HG02870 (cell line): ENCODE results near the gene WFDC8.

ENCODE experiments used
- ATAC-seq: cut with Tn5 transposase; IDR thresholded peaks from one replicate; pipeline ENCODE4 v1.9.1; 2021; ENCODE audit warnings: mild to moderate bottlenecking, moderate library complexity; ENCODE audit not compliant: unreplicated experiment

Gene WFDC8

GRCh38 chr20:45550765-45551164 is 28.3 kb downstream of the WFDC8 start:
- ATAC-seq = no peak

- no peak for ATAC-seq
These were observed 30.7 kb downstream of the WFDC8 start for GRCh38 chr20:45548410-45548809.

GRCh38 chr20:45547206-45547770 is 31.8 kb downstream of the WFDC8 start, which contains the start of gene EPPIN:
Gene EPPIN, minus strand, starts transcription at chr20:45547401. Its CDS starts 44 bp downstream, at chr20:45547357.
- no peak for ATAC-seq

- ATAC-seq = no peak
These were observed 33.2 kb downstream of the WFDC8 start for GRCh38 chr20:45545754-45546453.

- no peak for ATAC-seq
These were observed 33.7 kb downstream of the WFDC8 start for GRCh38 chr20:45545351-45545750.

DNA sequence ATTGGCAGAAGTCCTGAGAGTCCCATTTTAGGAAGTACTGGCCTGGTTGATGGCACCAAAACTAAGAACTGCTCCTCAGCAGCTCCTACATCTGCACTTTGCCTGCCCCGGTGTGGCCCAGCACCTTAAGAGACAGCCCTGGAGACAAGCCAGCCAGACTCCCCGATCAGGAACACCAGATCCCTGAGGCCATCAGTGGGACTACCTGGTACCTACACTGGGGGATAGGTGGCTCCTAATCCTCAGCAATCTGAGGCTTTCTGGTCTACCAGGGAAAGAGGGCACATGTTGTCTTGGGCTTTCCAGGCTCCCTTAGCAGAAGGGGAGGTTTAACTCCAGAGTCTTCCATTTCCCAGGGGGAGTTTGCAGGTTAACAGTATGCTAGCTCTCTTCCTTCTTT is 39.7 kb downstream of the WFDC8 start, which contains the start of gene WFDC6:
WFDC6 (minus strand) TSS at position 101 of the 400 bp plus-strand sequence; CDS start at position 26, 75 bp downstream.
- no peak for ATAC-seq

- no peak for ATAC-seq
These were observed 40.8 kb downstream of the WFDC8 start for GRCh38 chr20:45538209-45538799.

GRCh38 chr20:45527294-45527693 is 51.8 kb downstream of the WFDC8 start:
- ATAC-seq = no peak

DNA sequence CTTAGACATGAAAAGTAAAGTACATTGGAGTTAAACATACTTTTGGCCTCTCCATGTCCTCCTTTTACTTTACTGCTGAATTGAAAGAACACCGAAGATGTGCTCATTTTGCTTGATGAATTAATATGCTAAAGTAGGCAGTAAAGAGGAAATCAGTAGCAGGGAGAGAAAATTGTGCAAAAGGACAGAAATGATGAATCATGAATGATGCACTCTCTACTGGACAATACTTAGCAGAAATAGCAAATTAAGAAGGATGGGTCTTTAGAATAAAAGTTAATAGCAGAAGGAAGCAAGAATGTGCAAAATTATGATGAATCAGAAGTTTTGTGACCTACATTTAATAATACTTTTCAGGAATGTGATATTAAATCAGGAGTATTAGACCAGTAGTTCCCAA is 55.3 kb downstream of the WFDC8 start:
- ATAC-seq = no peak

DNA sequence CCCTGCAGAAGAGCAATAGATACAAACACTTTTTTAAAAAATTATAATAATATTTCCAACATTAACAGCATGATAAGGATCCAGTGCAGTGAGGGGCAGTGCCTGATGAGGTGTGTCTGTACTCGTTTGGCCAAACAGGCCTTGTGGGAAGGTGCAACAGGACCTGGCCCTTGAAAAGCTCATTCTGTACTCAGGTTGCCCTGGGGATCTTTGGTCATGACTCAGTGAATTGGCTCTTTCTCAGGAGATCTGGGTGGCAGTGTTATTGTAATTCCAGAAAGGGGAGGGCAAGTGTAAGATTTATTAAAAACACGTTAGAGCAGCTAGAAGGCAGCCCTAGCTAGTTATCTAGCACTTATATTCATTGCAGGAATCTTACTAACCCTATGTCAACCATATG is 60.8 kb downstream of the WFDC8 start:
- no peak for ATAC-seq

DNA sequence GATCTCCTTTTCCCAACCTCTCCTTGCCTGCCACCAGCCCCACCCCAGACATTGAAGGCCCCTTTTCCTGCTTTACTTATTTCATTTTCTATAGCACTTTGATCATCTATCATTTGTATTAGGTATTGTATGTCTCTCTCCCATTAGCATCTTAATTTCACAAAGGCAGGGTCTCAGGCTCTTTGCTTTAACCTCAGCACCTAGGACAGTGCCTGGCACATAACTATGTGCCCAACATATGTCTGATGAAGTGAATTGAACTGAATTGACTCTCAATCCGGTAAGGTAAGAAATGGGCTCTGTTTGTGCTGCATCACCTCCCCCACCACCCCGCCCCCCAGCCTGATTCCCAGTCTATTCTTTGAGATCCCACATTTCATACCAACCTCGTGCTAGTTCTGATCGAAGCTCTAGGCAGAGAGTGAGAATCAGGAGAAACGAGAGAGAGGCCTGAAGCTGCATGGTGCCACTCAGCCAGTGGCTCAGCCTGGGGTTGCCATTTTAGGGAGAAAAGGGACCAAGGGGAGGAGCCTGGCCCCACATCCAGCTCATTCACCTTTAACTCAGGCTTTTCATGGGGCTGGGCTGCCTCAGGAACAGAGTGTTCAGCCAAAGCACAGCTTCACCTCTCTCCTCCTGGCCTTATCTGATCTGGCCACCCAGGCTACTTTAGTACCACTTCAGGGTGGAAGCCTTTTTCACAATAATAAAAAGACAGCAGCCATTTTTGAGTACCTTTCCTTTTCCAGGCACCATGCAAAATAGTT is 63.8 kb downstream of the WFDC8 start, which contains the start of gene SPINT3:
SPINT3 (minus strand) TSS at position 476 of the 767 bp plus-strand sequence; CDS start at position 462, 14 bp downstream.
- ATAC-seq = no peak

- ATAC-seq = no peak
These were observed 68.7 kb downstream of the WFDC8 start for GRCh38 chr20:45510242-45510862.

DNA sequence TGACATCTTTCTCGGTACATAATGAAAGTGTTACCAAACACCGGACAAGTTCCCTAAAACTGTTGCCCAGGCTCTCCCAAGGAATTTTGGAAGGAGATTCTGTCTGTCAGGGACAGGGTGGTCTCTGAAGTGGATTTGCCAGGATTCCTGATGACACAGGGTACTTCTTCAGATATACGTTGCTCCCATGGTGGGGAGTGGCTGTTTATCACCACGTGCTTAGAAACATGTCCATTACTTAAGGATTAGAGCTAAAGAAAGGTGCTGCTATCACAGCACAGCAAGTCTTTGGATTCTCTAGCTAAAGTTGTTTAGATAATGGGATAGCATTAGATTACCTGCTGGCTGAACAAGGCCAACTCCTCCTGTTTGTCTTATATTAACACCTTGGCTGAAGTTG is 70.0 kb downstream of the WFDC8 start:
- no peak for ATAC-seq

DNA sequence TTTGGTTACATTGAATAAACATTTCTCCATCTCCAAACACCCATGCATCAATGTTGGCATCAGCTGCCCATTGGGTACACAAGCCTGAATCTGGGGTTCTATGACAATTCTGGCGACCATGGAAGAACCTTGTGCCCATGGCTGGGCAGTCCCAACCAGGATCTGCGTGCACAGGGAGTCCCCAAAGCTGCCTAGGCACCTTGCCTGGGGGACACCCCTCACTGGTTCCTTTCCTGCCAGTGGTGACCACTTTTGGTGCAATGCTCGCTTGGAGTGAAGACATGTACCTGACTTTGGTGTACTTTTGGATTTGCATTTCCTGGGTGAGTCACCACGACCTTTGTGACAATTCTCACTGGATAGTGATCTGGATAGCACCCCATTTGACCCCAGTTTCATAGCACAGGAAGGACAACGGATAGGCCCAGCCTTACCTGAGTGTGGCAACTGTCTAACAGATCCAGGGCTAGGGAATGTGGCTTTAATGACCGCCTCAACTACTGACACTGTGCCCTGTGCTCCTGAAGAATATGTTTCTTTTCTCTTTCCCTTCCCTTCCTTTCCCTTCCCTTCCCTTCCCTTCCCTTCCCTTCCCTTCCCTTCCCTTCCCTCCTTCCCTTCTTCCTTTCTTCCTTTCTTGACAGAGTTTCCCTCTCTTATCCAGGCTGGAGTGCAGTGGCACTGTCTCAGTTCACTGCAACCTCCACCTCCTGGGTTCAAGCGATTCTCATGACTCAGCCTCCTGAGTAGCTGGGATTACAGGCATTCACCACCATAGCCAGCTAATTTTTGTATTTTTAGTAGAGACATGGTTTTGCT is 70.8 kb downstream of the WFDC8 start:
- no peak for ATAC-seq

DNA sequence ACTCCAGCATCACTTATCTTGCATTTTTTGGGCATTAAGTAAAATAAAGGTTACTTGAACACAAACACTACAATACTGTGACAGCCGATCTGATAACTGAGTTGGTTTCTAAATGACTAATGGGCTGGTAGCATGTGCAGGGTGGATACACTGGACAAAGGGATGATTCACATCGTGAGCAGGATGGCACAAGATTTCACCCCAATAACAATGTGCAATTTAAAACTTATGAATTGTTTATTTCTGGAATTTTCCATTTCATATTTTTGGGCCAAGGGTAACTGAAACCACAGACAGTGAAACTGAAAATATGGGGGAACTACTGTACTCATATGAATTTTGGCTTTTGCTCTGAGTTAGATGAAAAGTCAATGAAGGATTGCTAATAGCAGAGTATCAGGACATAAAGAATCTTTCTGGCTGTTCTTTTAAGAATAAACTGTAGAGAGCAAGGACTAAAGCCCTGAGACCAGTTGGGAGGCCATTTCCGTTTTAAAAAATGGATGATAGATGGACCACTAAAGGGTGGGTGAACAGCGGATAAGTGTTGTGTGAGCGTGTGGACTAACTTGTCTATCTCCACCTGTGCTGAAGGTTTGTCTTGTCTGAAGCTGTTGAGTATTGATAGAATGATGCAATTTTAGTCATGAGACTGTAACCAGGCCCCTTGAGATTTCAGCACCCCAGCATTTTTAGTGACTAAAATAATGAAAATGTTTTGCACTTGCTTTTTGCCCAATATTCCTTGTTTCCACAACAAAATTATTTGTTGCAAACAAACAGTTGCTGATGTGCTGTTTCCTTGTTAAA is 71.9 kb downstream of the WFDC8 start:
- no peak for ATAC-seq

DNA sequence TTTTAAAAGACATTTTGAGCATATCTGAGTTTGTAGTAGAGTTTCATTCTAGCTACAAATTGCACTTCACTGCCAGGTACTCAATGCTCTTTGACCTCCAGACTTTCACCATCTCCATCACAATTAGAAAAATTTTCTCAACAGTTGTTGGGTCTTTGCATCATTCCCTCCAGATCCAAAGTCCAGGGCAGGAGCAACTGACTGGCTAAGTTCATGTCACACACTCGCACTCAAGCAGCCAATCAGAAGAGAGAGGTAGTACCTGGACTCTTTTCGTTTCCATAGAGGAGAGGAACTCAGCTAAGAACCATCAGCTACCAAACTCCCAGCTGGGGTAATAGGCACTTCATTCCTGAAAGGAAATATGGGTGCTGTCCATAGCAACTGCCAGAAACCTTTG is 72.7 kb downstream of the WFDC8 start:
- ATAC-seq = no peak

DNA sequence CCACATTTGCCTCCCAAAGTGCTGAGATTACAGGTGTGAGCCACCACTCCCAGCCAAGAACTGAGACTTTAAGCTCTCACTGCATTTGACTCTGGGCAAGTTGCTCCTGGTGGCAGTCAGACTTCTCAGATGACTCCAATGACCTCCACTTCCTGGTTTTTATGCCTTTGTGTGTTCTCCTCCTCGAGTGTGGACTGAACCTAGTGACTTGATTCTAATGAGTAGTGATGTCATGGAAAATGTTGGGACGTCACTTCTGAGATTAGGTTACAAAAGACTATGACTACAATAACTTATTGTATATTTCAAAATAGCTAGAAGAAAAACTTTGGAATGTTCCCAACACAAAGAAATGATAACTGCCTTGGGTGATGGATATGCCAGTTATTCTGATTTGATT is 75.7 kb downstream of the WFDC8 start:
- no peak for ATAC-seq

GRCh38 chr20:45502561-45502960 is 76.5 kb downstream of the WFDC8 start:
- no peak for ATAC-seq
